Thymus (tissue), 11 donors: ENCODE measurements around the gene DOK4. TPM values are rescaled to one million over a fixed set of nuclear protein-coding genes. Genes with fewer than 3 reads are reported as not detected.

Experiments
- DNase-seq, 9 donors: peaks; one replicate each; pipeline ENCODE4 v3.0.0-alpha.2; 2013; ENCODE audit warnings: low spot score in 9 of 9, low read depth in 6 of 9, missing footprints in 1 of 9
- H3K27ac ChIP-seq, 2 donors: one replicate each; pipeline ENCODE4 v1.5.1; 2013; ENCODE audit warnings: control low read depth in 1 of 2, low read depth in 1 of 2, low read length in 1 of 2, mild to moderate bottlenecking in 1 of 2, moderate library complexity in 1 of 2
- H3K27me3 ChIP-seq, 2 donors: one replicate each; pipeline ENCODE4 v1.5.1; 2013; ENCODE audit warnings: low read length in 1 of 2; ENCODE audit not compliant: control insufficient read depth in 2 of 2, insufficient read depth in 1 of 2
- H3K36me3 ChIP-seq, 2 donors: one replicate each; pipeline ENCODE4 v1.5.1; 2013; ENCODE audit warnings: low read length in 1 of 2, mild to moderate bottlenecking in 1 of 2, moderate library complexity in 1 of 2; ENCODE audit not compliant: control insufficient read depth in 2 of 2, insufficient read depth in 2 of 2
- H3K4me1 ChIP-seq, 2 donors: one replicate each; pipeline ENCODE4 v1.5.1; 2013; ENCODE audit warnings: low read length in 2 of 2; ENCODE audit not compliant: control insufficient read depth in 2 of 2, insufficient read depth in 2 of 2
- H3K4me3 ChIP-seq, 2 donors: one replicate each; pipeline ENCODE4 v1.5.1; 2013; ENCODE audit warnings: low read length in 2 of 2, control low read depth in 1 of 2, mild to moderate bottlenecking in 1 of 2
- H3K9me3 ChIP-seq, 2 donors: one replicate each; pipeline ENCODE4 v1.5.1; 2013; ENCODE audit warnings: low read length in 1 of 2, mild to moderate bottlenecking in 1 of 2; ENCODE audit not compliant: control insufficient read depth in 2 of 2, insufficient read depth in 1 of 2
- WGBS: extraction: QIAGEN DNeasy Blood & Tissue Kit; methylation state at CpG from one replicate; pipeline ENCODE4 v1.1.7; 2013; 5-methylcytosine and 5-hydroxymethylcytosine counted together
- polyA plus RNA-seq: library from polyadenylated mRNA; stranded (reverse); fragments of 200-250 nt; gene quantifications from one replicate; pipeline ENCODE4 v1.2.3, GENCODE V29; 2013
- total RNA-seq: library from RNA; stranded (reverse); fragments of 120-200 nt; gene quantifications from one replicate; pipeline ENCODE4 v1.2.4, GENCODE V29; 2013
- donor health status: healthy.

Gene DOK4
- total and polyA plus RNA-seq, 2 donors = 4.1 to 11.8 TPM

DNA sequence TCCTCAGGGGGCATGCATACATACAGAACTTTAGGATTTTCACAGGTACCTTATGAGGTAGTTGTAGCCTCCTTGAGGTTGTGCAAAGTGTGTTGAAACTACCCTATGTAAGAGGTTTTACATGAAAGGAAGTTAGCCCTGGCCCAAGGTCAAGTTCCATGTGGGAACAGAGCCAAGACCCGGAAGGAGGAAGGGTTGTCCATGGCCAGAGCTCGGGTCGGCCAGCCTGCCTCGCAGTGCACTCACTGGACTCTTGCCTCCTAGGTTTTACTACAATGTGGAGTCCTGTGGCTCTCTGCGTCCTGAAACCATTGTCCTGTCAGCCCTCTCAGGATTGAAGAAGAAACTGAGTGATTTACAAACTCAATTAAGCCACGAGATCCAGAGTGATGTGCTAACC is 15.6 kb downstream of the DOK4 start:
- no peak for DNase-seq
- peaks cover 0 to 9% of the 10 kb centered on the region in 2 donors for H3K4me1 ChIP-seq
- no peaks in the 10 kb centered on the region for H3K27me3 ChIP-seq
- no peak overlapping the region for H3K4me3 ChIP-seq
- no peak overlapping the region for H3K27ac ChIP-seq
- peaks cover 65 to 68% of the 10 kb centered on the region in 2 donors for H3K36me3 ChIP-seq
- no peaks in the 10 kb centered on the region for H3K9me3 ChIP-seq
- WGBS = 95% methylated on average over 6 of the region's 6 CpGs

DNA sequence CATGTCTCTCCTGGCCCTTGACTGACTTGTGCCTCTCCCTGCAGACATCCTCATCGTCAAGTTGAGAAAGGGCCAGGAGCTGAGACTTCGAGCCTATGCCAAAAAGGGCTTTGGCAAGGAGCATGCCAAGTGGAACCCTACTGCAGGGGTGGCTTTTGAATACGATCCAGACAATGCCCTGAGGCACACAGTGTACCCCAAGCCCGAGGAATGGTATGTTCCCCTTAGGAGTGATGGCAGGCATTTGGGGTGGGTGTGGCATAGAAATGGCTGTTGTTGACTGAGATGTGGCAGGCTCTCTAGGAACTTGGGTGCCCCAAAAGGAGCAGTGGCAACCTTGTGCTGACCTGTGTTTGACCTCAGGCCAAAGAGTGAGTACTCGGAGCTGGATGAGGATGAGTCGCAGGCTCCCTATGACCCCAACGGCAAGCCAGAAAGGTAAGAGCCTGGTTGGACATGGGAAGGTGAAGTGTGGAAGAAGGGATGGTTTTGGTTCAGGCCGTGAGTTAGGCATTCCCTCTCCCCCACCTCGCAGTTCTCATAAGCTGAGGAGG is 16.3 kb downstream of the DOK4 start:
- H3K4me1 ChIP-seq = peaks cover under 1 to 3% of the 10 kb centered on the region in 2 donors
- no peaks in the 10 kb centered on the region for H3K9me3 ChIP-seq
- H3K36me3 ChIP-seq = peaks cover 72 to 76% of the 10 kb centered on the region in 2 donors
- no peaks in the 10 kb centered on the region for H3K27me3 ChIP-seq
- H3K4me3 ChIP-seq = no peak overlapping the region
- WGBS = 96% methylated on average over 9 of the region's 9 CpGs
- no peak overlapping the region for H3K27ac ChIP-seq
- DNase-seq = no peak

DNA sequence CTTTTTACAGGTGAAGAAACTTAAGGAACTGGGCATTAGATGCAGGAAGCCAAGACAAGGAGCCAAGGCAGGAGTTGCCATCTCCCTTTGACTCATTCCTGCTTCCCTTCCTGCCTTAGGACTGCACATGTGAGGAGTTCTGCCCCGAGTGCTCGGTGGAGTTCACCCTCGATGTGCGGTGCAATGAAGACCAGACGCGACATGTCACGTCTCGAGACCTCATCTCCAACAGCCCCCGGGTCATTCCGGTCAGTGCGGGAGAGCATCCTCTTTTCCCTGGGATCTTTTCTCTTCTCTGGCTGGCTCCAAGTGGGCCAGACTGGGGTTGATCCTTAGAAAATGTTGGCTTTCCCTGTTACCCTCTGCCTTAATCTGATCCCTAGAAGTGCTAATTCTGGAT is 17.2 kb downstream of the DOK4 start:
- Histone ChIP-seq H3K9me3 (no peaks in the 10 kb centered on the region), H3K36me3 (peaks cover 79 to 80% of the 10 kb centered on the region in 2 donors), H3K27ac (no peak overlapping the region), H3K27me3 (no peaks in the 10 kb centered on the region), H3K4me1 (peaks cover 3 to 5% of the 10 kb centered on the region in 2 donors), H3K4me3 (no peak overlapping the region)
- WGBS = 94% methylated on average over 11 of the region's 11 CpGs
- no peak for DNase-seq

DNA sequence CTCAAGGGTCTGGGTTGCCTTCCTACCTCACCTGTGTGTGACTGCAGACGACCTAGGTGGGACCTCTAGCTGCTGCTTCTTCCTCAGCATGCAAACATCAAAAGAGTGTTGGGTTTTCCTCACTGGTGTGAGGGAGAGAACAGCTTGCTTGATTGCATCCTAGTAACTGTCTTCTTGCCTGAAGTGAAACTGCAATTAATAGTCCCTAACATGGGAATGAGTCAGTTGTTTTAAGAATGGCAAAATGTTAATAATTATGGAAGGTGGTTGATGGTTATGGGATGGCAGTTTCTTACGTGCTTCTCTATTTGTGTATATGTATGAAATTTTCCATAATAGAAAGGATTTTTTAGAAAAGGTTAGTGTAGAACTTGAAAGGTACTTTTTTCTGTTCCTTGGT is 17.9 kb downstream of the DOK4 start:
- peaks cover 72 to 83% of the 10 kb centered on the region in 2 donors for H3K36me3 ChIP-seq
- peaks cover 6 to 10% of the 10 kb centered on the region in 2 donors for H3K4me1 ChIP-seq
- H3K9me3 ChIP-seq = no peaks in the 10 kb centered on the region
- DNase-seq = no peak
- H3K27ac ChIP-seq = no peak overlapping the region
- H3K4me3 ChIP-seq = no peak overlapping the region
- WGBS = over 99% methylated on average over 2 of the region's 2 CpGs
- no peaks in the 10 kb centered on the region for H3K27me3 ChIP-seq

DNA sequence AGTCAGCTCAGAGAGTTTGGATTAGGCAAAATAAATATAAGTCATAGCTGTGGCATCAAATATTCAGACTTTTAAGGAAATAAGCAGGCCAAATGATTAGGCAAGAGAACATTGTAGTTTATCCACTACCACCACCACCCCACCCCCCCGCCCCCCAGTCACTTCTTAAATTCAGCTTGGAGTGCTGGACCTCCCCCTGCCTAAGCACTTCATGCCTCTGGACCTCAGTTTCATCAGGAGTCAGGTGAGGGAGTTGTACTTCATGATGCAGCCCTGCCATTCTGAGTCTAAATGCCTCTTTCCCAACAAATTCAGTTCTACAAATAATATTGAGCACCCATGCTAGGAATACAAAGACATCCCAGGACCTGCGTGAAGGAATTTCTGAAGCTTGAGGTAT is 21.8 kb downstream of the DOK4 start:
- H3K27ac ChIP-seq = no peak overlapping the region
- no peak for DNase-seq
- H3K4me3 ChIP-seq = no peak overlapping the region
- H3K27me3 ChIP-seq = no peaks in the 10 kb centered on the region
- H3K9me3 ChIP-seq = no peaks in the 10 kb centered on the region
- peaks cover 49 to 67% of the 10 kb centered on the region in 2 donors for H3K36me3 ChIP-seq
- H3K4me1 ChIP-seq = peaks cover 10 to 11% of the 10 kb centered on the region in 2 donors
- WGBS = 100% methylated on average over 2 of the region's 2 CpGs

- H3K4me1 ChIP-seq = peaks cover 10 to 11% of the 10 kb centered on the region in 2 donors
- no peak overlapping the region for H3K27ac ChIP-seq
- H3K9me3 ChIP-seq = no peaks in the 10 kb centered on the region
- H3K27me3 ChIP-seq = no peaks in the 10 kb centered on the region
- peaks cover 48 to 66% of the 10 kb centered on the region in 2 donors for H3K36me3 ChIP-seq
- peak overlapping the region; percentile 86 to 87 for H3K4me3 ChIP-seq
- 2% methylated on average over 16 of the region's 16 CpGs for WGBS
- DNase-seq = no peak
Measured at GRCh38 chr16:57462978-57463362, 23.3 kb downstream of the DOK4 start.

- Histone ChIP-seq H3K36me3 (peaks cover 54 to 70% of the 10 kb centered on the region in 2 donors), H3K27ac (peak within 1 kb of the TSS; percentile 30 to 57), H3K9me3 (no peaks in the 10 kb centered on the region), H3K27me3 (no peaks in the 10 kb centered on the region), H3K4me3 (peak within 1 kb of the TSS; percentile 86 to 87), H3K4me1 (peaks cover 10 to 11% of the 10 kb centered on the region in 2 donors)
- DNase-seq = peak; percentile 76 to 95 (median 89)
- 4% methylated on average over 47 of the region's 47 CpGs for WGBS
Measured at GRCh38 chr16:57462209-57462977, 23.9 kb downstream of the DOK4 start, which contains the start of gene POLR2C. POLR2C (plus strand) TSS chr16:57462679; CDS start chr16:57462725, 46 bp downstream.

DNA sequence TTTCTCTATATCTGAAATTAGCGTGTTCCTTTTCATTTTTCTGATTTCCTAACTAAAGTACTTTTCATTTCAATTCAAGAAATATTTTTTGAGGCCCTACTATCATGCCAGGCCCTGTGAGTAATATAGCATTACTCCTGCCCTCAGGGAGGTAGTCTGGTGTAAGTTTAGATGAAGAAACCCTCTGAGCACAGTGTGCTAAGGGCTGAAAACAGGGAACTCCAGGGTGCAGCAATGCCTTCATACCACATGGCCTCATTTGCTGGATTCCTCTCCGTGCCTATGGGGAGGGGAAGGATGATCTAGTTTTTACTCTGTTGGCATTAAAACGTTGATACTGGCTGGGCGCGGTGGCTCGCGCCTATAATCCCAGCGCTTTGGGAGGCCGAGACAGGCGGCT is 34.3 kb downstream of the DOK4 start:
- Histone ChIP-seq H3K36me3 (peaks cover 44 to 48% of the 10 kb centered on the region in 2 donors), H3K27ac (no peak overlapping the region), H3K27me3 (no peaks in the 10 kb centered on the region), H3K4me1 (peaks cover 2 to 5% of the 10 kb centered on the region in 2 donors), H3K9me3 (no peaks in the 10 kb centered on the region), H3K4me3 (no peak overlapping the region)
- WGBS = 97% methylated on average over 10 of the region's 10 CpGs
- no peak for DNase-seq

GRCh38 chr16:57447186-57447962 is 38.9 kb downstream of the DOK4 start, which contains the start of the genes CIAPIN1 and COQ9:
CIAPIN1 (minus strand) TSS chr16:57447385; CDS start chr16:57440928, 6,457 bp downstream.
COQ9 (plus strand) TSS chr16:57447479; CDS start chr16:57447506, 27 bp downstream.
- WGBS = under 1% methylated on average over 68 of the region's 68 CpGs
- Histone ChIP-seq H3K4me3 (peak within 1 kb of the TSS; percentile 79 to 97), H3K4me1 (peaks cover 6 to 15% of the 10 kb centered on the region in 2 donors), H3K27ac (peak within 1 kb of the TSS; percentile 70 to 83), H3K36me3 (peaks cover 9% of the 10 kb centered on the region in 2 donors), H3K9me3 (no peaks in the 10 kb centered on the region), H3K27me3 (no peaks in the 10 kb centered on the region)
- peak; percentile 68 to 97 (median 92) for DNase-seq
